OCI-LY7 (cell line): ENCODE results near the gene ZFP36L2. TPM values are rescaled to one million over a fixed set of nuclear protein-coding genes. Genes with fewer than 3 reads are reported as not detected.
A peak's percentile ranks its signal among the peaks of the same experiment; 100 is the strongest.

Experiments
- BruUV-seq: library from RNA; stranded (reverse); fragments of 400-500 nt; replicated peaks from 2 replicates; lab custom pipeline; 2021; lab: Mats Ljungman, UMichigan
- CTCF ChIA-PET: fragments of 300-600 bp; sonication (Branson Sonifier 250); formaldehyde crosslinking; loops from one replicate; lab custom pipeline; 2022; ENCODE audit warnings: antibody characterized with exemption; ENCODE audit not compliant: unreplicated experiment; lab: Charles Lee
- POLR2A ChIA-PET: fragments of 300-600 bp; sonication (Branson Sonifier 250); formaldehyde crosslinking; loops from one replicate; lab custom pipeline; 2022; ENCODE audit warnings: antibody characterized with exemption; lab: Charles Lee
- DNase-seq: peaks from one replicate; pipeline ENCODE4 v3.0.0-alpha.2; 2015; ENCODE audit warnings: low spot score
- H2AFZ ChIP-seq: fragments of 200-600 bp; sonication (generic), shearing (Covaris generic); 2 replicates; pipeline ENCODE4 v1.6.1; 2014; ENCODE audit warnings: mild to moderate bottlenecking, antibody characterized with exemption, low read length, moderate library complexity
- H3K27ac ChIP-seq: fragments of 200-600 bp; sonication (generic); 2 replicates; pipeline ENCODE4 v1.5.1; 2014; ENCODE audit warnings: mixed run types, low read depth, mild to moderate bottlenecking, moderate library complexity, low read length, inconsistent platforms; ENCODE audit not compliant: poor library complexity, severe bottlenecking
- H3K36me3 ChIP-seq: fragments of 200-600 bp; sonication (generic); 2 replicates; pipeline ENCODE4 v1.6.1; 2014; ENCODE audit warnings: mild to moderate bottlenecking, antibody characterized with exemption, low read length, moderate library complexity, mixed read lengths; ENCODE audit not compliant: insufficient read depth
- H3K4me1 ChIP-seq: fragments of 200-600 bp; sonication (generic); 2 replicates; pipeline ENCODE4 v1.5.1; 2014; ENCODE audit warnings: mild to moderate bottlenecking, low read length; ENCODE audit not compliant: insufficient read depth, poor library complexity, severe bottlenecking
- H3K4me2 ChIP-seq: fragments of 200-600 bp; sonication (generic); 2 replicates; pipeline ENCODE4 v1.6.1; 2014; ENCODE audit warnings: mild to moderate bottlenecking, low read length
- H3K4me3 ChIP-seq: fragments of 200-600 bp; sonication (generic); 2 replicates; pipeline ENCODE4 v1.5.1; 2014; ENCODE audit warnings: mild to moderate bottlenecking, low read depth, low read length; ENCODE audit not compliant: poor library complexity, severe bottlenecking
- H3K79me2 ChIP-seq: fragments of 200-600 bp; sonication (generic); 2 replicates; pipeline ENCODE4 v1.6.1; 2016; ENCODE audit warnings: low read depth, mild to moderate bottlenecking, low read length, moderate library complexity, mixed read lengths; ENCODE audit not compliant: insufficient read depth
- H3K9me2 ChIP-seq: fragments of 200-600 bp; sonication (generic); 2 replicates; pipeline ENCODE4 v1.6.1; 2016; ENCODE audit warnings: mild to moderate bottlenecking, low read length, mixed read lengths; ENCODE audit not compliant: insufficient read depth
- H3K9me3 ChIP-seq: fragments of 200-600 bp; sonication (generic); 2 replicates; pipeline ENCODE4 v1.6.1; 2014; ENCODE audit warnings: mild to moderate bottlenecking, mixed run types, low read length, mixed read lengths
- H4K20me1 ChIP-seq: fragments of 200-600 bp; sonication (generic); 2 replicates; pipeline ENCODE4 v1.6.1; 2014; ENCODE audit warnings: mild to moderate bottlenecking, antibody characterized with exemption, low read length, moderate library complexity, mixed read lengths; ENCODE audit not compliant: insufficient read depth
- EZH2phosphoT487 ChIP-seq: fragments of 200-600 bp; sonication (generic); IDR thresholded peaks from 2 replicates; pipeline ENCODE4 v1.6.1; 2018; ENCODE audit warnings: low read depth, borderline replicate concordance, mild to moderate bottlenecking, mixed run types, antibody characterized with exemption, low read length, moderate library complexity, mixed read lengths
- intact Hi-C: fragments of 100-400 bp; cut with micrococcal nuclease; formaldehyde crosslinking; loops from one replicate; pipeline ENCODE4 v1.10.0; 2022; ENCODE audit not compliant: unreplicated experiment
- total RNA-seq, 2 experiments: library from RNA; depleted of rRNA in 1 of 2; stranded (reverse); fragments of >200 nt in 1 of 2; shearing (Covaris generic) in 1 of 2; gene quantifications; 2 replicates each; pipeline ENCODE4 v1.2.3, GENCODE V29; 2014 to 2022
- TF ChIP-seq, protein P1 (sequence below): fragments of 200-600 bp; sonication (generic); conservative IDR thresholded peaks from 2 replicates; pipeline ENCODE4 v1.5.1; 2014; ENCODE audit warnings: mild to moderate bottlenecking, antibody characterized with exemption, low read length, moderate library complexity, mixed read lengths

Gene ZFP36L2
- total RNA-seq, 2 experiments from 2014 or later: 6.8 to 37.2 TPM

DNA sequence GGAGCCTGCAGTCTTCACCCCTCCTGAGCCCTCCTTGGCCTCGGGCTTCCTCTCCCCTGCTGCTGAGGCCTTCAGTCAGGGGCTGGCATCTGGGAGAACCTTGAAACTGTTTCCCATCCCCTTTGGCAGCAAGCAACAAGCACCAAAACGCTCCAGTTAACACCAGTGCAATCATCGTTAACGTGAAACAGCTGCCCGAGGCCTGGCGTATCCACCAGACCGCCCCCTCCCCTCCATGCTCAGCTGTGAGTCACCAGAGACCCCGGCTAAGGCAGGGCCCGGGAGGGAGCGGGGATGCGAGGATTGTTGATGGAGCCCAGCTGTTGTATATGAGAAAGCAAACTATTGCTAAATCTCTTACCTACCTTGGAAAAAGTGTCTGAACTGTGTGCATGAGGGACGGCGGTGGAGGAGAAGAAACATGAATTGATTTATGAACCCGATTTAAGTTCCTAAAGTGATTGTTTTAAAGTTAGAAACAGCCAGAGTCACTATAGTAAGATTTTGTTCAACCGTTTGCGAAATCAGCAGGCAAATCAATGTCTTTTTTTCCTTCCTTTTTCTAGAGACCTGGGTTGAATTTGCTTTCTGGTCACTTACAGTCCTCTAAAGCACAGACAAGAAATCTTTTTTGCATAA lies 5.2 kb downstream of the ZFP36L2 start:
- TF ChIP-seq, protein P1, sequence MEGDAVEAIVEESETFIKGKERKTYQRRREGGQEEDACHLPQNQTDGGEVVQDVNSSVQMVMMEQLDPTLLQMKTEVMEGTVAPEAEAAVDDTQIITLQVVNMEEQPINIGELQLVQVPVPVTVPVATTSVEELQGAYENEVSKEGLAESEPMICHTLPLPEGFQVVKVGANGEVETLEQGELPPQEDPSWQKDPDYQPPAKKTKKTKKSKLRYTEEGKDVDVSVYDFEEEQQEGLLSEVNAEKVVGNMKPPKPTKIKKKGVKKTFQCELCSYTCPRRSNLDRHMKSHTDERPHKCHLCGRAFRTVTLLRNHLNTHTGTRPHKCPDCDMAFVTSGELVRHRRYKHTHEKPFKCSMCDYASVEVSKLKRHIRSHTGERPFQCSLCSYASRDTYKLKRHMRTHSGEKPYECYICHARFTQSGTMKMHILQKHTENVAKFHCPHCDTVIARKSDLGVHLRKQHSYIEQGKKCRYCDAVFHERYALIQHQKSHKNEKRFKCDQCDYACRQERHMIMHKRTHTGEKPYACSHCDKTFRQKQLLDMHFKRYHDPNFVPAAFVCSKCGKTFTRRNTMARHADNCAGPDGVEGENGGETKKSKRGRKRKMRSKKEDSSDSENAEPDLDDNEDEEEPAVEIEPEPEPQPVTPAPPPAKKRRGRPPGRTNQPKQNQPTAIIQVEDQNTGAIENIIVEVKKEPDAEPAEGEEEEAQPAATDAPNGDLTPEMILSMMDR: no peak
- TF ChIP-seq EZH2phosphoT487: no peak
- intact Hi-C loops: no loop called here

DNA sequence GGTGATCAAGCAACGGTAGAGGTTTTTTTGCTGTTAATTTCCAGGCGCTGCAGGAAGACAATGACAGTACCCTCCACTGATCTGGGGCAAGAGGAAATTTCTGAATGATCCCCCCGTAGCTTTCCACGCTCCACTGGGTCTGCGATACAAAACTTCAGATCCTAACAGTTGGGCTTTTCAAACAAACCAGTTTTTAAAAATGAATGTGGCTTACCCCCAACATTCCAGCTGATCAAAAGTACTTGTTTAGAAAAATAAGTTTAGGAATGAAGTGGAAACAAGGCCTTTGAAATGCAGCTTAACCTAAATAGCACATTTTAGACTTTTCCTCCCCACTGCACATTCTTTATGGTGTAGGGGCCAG lies 5.7 kb downstream of the ZFP36L2 start:
- Histone ChIP-seq H3K9me2 (no peaks in the 10 kb centered on the region), H3K4me1 (peaks cover 73% of the 10 kb centered on the region), H4K20me1 (peaks cover 14% of the 10 kb centered on the region), H2AFZ (peak overlapping the region; percentile 62; the same call in 1 of the 2 replicates), H3K27ac (peak overlapping the region; percentile 91), H3K36me3 (peaks cover 44% of the 10 kb centered on the region), H3K4me2 (peak overlapping the region; percentile 88), H3K79me2 (peaks cover 46% of the 10 kb centered on the region), H3K9me3 (no peaks in the 10 kb centered on the region), H3K4me3 (peak overlapping the region; percentile 89)
- CTCF ChIA-PET: interaction anchor here (0.6 to 1.0 kb wide), 3 partner anchors 18 to 272 kb away, joined by 3 read pairs; no protein-coding TSS in a partner anchor
- POLR2A ChIA-PET: interaction anchor here (1.1 to 3.7 kb wide), 7 partner anchors 8 to 90 kb away, joined by 3 to 14 read pairs (median 7); no protein-coding TSS in a partner anchor
- TF ChIP-seq, protein P1: no peak
- TF ChIP-seq EZH2phosphoT487: no peak
- intact Hi-C loops: loop anchor here (1.0 kb wide), 2 partner anchors 25 to 50 kb away; no protein-coding TSS in a partner anchor
- peak; percentile 27 for DNase-seq
- BruUV-seq: no TSS peak

More for the DNA sequence above, 5.2 kb downstream of the ZFP36L2 start:
- H3K36me3 ChIP-seq: peaks cover 44% of the 10 kb centered on the region
- H3K9me2 ChIP-seq: no peaks in the 10 kb centered on the region
- no peak overlapping the region; the same call in 1 of the 2 replicates for H2AFZ ChIP-seq
- peaks cover 14% of the 10 kb centered on the region for H4K20me1 ChIP-seq
- POLR2A ChIA-PET: interaction anchor here (1.0 to 3.7 kb wide), 14 partner anchors 8 to 102 kb away, joined by 3 to 14 read pairs (median 5); no protein-coding TSS in a partner anchor
- peak; percentile 54 for DNase-seq
- CTCF ChIA-PET: interaction anchor here (0.6 to 1.0 kb wide), 2 partner anchors 18 to 96 kb away, joined by 3 read pairs; no protein-coding TSS in a partner anchor
- no TSS peak for BruUV-seq
- peaks cover 50% of the 10 kb centered on the region for H3K79me2 ChIP-seq
- peaks cover 73% of the 10 kb centered on the region for H3K4me1 ChIP-seq
- H3K9me3 ChIP-seq: no peaks in the 10 kb centered on the region
- peak overlapping the region; percentile 89 for H3K4me3 ChIP-seq
- peak overlapping the region; percentile 88 for H3K4me2 ChIP-seq
- H3K27ac ChIP-seq: peak overlapping the region; percentile 91
